NCI-H774 (cell line): Measurements from ENCODE around the gene CYP1B1.
A peak's percentile ranks its signal among the peaks of the same experiment; 100 is the strongest.
"Not testable (repeated sequence)": the region's sequence is repeated elsewhere in the genome, so short reads cannot be mapped to it uniquely, and the experiment has no call there.

ENCODE experiments used
- DNase-seq: peaks from one replicate; lab custom pipeline; 2025; lab: John Stamatoyannopoulos, UW

The CYP1B1 gene

DNA sequence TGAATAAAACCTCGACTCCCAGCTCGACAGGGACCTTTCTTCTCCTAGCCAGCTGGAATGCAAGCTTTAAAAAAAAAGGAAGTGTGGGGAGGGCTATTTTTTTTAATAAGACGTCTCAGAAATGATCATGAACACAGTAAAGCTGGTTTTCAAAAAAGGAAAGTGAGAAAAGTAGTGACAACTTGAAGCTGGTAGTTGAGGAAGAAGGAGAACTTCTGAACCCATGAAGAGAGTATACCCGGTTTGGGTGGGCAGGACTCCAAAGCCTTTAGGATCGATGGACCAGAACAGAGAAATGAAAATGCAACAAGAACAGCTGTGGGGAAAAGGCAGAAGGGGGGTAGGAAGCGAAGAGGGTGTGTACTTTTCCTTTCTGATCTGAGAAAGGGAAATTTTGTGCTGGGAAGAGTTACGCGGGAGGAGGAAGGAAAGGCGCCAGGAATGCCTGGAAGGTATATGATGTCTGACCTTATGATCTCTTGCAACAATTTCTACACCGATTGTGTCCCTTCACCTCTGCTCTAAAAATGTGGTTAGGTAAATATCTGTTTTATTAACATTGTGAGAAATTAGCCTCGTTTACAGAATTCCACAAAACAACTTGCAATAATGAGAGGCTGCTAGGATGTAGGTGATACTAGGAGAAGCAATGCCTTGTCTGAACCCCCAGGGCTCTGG lies 22.6 kb upstream of the CYP1B1 start:
- no peak for DNase-seq

DNA sequence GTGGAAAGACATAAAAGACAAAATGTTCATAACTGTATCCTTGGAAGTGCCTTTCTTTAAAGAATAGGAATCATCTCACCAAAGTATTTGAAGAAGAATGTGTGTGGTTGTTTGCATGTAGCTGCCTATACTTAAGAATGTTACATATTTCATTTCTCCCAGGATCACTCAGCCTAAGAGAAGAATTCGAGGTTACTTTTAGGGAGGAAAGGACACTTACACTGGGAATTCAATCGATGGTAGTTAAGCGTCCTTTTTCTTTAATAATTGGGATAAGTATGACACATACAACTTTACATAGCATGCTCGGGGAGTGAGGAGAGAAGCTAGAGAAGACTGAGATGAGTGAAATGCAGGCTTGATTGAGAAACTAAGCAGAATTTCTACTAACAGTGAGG lies 22.0 kb upstream of the CYP1B1 start:
- no peak for DNase-seq

DNA sequence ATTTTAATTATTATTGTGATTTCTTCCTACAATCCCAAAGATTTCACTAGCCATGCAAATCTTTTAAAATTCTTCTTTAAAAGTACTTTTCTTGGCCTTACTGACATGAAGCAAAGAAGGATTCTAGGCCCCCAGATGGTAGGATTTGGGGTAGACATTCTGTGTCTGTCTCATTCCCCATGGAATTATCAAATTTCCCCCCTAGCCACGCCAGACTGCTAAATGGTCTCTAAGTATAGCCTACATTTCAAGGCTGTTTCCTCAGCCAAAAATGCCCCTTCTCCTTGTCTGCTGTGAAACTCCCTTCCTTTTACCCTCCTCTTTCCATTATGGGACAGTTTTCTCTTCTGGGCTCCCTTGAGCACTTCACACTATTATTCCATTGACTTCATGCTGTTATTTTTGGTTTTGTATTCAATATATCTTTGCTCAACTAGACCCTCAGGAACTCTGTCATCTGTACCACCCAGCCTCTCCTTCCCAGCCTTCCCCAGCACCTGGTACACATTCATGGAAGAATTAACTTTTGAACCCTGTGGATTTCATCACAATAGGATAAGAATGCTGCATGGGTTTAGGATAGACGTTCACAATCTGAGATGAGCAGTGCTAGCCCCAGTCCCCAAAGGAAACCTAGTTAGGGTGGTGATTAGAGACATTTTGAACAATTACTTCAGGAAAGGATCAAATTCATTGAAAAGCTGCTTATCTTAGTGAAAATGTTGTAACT lies 21.5 kb upstream of the CYP1B1 start:
- DNase-seq: no peak

DNA sequence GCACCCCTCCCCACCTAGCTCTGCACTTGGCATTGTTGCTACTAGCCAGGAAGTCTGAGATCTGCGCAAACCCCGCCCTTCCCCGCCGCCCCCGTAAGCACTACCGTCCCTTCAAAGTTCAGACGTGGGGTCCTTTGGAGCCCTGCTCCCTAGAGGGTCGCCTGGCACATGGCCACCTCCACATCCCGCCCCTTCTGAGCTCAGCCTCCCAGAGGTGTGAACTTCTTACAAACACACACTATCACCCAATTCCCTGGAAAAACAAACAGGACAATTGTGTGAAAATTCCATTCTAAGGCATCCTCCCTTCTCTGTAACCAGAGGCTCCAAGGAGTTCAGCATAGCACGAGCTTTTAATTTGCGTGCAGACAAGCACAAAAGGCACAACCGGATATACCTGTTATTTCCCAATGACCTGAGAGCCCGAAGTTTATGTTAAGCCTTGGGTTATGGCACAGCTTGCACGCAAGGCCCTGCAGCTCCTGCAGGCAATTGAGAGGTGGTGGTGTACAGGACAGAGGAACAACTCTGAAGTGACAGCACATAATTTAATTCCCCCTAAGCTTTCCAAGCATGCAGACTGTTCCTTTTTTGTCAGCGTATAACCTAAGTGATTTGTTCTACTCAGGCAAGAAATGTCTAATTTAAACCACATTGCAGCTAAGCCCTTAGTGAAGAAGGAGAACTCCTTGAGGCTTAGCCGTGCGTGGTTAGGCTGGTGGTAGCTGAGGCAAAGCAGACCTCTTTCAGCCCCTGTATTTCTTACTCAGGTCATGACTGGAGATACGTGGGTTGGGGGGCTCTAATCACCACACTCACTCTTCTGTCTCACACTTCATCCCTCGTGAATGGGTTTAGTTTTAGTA lies 20.3 kb upstream of the CYP1B1 start:
- DNase-seq: no peak

DNA sequence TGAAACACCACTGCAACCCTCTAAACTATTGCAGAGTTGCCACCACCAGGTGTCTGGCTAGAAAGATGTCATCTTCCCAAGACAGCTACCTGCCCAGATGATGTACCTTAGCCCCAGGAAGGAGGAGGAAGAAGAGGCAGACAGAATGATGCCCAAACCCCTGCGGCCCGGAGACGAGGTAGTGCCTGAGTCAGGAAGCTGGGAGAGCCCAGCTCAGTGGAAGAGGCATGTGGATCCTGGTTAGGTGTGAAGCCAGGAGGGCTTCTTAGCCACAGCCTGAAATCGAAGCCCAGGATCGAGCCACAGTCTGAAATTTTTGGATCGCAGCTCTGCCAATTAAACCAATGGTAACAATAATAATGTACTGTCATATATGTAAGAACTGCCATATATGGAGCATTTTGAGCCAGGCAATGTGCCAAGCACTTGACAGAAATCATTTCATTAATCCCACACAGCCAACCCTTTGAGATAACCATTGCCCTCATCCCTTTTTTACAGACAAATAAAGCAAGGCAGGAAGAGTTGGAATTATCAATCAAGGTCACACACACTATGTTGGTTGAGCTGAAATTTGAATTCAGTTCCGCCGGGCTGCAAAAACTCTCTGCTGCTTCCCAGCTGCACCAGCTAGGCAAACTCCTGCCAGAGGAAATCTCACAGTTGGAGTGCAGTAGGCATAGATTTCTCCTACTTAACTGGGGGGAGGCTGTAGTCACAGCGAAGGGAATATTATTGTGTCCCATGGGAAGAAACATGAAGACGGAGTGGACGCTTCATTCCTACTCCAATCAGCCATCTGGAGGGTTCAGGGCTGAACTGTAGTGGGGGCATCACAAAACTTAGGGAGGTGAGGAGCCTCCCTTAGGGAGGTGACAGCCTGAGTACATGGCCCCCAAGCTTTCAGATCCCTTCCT lies 19.4 kb upstream of the CYP1B1 start:
- DNase-seq: no peak

DNA sequence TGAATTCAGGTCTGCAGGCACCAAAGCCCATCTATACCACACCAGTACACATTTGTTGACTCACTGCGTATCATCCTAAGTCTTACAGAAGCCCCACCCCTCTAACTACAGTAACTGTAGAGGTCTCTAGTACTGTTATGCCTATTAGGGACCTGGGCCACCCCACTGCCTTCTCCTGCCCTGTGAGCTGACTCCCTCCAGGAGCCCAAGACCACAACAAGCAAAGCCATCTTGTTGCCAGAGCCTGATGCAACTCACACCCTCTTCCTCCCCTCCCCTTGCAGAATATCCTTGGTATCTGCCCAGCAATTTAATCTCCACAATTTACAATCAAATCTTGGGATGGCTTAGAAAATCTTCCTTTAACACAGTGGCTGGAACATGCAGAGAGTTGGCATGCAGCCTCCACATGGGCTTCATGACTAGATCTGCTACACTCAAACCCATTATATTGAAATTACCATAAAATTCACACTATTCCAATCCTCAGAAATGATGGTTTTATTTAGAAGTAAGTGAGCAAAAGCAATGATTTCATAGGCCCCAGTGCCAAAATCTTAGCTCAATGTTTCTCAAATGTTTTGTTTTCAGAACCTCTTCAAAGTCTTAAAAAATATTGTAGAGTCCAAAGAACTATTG lies 17.7 kb upstream of the CYP1B1 start:
- no peak for DNase-seq

DNA sequence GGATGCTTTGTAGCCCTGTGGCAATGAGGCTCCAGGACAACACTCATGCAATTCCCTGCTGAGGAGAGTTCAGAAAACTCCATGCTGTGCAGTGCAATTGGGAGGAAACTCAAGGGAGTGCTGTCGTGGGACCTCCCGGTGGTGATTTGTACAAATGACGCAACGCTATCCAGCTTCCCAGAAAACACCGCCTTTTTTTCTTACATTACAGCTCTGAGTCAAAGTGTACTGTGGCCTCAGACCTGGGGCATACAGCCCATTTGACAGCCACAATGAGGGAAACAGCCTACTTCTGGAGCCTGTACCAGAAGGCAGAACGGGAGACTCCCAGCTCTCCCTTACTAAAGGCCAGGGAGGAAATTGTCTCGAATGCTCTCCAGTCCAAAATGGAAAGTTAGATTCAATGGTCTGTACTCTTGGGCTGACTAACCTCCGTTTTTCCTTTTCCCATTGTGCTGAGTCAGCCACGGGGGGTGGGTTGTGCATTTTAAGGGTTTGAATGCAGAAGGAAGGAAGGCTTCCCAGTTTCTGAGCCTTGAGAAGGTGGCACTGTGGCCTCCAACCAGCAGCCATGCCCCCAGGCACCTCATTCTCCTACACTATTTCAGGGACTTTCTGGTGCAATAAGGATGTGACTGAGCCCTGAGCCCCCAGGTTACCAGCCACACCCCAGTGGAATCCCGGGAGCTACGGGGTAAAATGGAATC lies 16.4 kb upstream of the CYP1B1 start:
- no peak for DNase-seq

DNA sequence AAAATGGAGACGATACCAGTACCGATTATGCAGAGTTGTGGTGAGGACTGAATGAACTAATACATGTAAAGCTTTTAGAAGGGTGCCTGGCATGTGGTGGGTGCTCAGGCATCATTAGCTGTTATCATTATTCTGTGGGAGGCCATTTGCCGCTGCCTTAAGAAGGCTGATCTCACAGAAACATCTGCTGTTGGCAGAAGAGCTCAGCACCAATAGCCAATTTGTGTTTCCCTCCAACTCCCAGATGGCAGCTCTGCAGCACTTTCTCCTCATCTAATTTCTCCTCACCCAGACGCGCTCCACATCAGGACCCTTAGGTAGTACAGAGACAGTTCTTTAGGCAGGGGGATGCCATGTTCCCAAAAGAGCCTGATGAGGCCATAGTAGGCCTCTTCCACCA lies 15.8 kb upstream of the CYP1B1 start:
- no peak for DNase-seq

DNA sequence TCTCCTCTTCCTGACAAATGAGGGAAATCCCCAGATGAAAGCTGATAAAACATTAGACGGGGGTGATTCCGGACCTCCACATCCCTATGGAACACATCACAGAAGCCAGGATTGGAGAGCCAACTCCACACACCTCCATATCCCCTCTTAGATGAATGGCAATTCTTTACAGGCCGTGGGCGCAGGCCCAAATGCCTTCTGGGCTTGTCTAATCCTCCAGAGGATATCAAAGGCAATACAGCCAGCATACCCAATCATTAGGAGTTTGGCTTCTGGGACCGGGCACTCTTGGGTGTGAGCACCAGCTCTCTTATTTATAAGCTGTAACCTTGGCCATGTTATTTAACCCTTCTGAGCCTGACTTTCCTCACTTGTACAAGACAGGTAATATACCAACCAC lies 15.0 kb upstream of the CYP1B1 start:
- DNase-seq: no peak

DNA sequence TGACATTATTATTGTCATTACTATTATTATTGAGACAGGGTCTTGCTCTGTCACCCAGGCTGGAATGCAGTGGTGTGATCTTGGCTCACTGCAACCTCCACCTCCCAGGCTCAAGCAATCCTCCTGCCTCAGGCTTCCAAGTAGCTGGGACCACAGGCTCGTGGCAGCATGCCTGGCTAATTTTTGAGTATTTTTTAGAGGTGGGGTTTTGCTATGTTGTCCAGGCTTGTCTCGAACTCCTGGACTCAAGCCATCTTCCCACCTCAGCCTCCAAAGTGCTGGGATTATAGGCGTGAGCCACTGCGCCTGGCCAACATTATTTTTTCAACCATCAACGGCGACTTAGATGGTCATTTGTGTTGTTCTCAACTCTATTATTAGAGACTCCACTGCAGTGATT lies 14.3 kb upstream of the CYP1B1 start:
- not testable (repeated sequence) for DNase-seq

DNA sequence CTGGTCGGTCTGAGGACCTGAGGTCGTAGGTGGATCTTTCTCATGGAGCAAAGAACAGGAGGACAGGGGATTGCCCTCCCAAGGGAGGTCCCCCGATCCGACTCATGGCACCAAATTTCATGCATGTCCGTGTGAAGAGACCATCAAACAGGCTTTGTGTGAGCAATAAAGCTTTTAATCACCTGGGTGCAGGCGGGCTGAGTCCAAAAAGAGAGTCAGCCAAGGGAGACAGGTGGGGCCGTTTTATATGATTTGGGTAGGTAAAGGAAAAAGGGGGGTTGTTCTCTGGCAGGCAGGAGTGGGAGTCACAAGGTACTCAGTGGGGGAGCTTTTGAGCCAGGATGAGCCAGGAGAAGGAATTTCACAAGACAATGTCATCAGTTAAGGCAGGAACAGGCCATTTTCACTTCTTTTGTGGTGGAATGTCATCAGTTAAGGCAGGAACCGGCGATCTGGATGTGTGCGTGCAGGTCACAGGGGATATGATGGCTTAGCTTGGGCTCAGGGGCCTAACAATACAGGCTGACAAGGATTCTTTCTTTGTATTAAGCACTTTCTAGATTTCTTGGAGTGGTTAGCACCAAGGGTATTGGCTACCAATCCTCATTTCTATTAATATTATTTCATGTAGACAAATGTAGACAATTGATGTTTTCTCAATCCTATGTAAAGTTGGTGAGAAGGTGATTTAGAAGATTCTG lies 10.2 kb upstream of the CYP1B1 start:
- DNase-seq: not testable (repeated sequence)

DNA sequence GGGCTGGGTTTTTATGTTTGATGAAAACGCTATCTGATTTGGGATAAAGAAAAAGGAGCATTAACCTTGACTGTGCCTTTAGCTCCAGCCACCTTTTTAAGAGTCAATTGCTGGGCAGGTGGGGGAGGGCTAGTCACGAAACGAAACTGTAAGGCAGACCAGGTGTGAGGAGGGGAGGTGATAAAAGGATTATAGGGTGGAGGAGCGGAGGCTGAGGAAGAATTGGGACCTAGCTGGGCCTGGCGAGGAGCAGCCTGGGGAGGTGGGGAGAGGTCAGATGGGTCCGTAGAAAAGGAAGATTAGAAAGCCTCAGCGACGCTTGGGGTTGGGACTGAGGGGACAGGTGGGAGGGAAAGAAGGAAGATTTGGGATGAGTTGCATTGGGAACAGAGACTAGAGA lies 8.6 kb upstream of the CYP1B1 start:
- DNase-seq: not testable (repeated sequence)

DNA sequence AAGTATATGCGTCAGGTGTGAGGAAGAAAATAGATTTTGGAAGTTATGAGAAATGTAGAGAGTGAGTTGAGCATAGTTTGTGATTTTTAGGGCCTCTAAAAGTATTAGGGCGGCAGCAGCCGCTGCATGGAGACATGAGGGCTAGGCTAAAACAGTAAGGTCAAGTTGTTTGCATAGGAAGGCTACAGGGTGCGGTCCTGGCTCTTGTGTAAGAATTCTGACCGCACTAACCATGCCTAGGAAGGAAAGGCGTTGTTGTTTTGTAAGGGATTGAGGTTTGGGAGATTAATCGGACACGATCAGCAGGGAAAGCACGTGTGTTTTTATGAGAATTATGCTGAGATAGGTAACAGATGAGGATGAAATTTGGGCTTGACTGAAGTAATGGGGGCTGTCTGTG lies 6.8 kb upstream of the CYP1B1 start:
- DNase-seq: not testable (repeated sequence)

DNA sequence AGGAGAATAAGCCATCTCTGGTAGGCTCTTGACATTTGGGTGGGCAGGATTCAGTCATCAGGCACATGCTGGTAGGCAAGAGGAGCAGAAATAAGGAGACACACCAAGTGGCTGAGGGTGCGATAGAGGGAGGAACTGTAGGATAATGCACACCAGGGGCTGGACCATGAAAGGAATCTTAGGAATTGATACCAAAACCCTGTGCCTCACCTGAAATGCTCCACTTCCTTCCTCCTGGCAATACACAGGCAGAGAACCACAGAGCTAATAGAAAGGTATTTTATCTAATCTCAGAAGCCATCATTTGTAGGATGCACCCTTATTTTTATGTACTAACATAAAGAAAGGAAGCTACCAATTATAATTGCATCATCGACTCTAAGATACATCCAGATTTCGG lies 4.4 kb upstream of the CYP1B1 start:
- no peak for DNase-seq

DNA sequence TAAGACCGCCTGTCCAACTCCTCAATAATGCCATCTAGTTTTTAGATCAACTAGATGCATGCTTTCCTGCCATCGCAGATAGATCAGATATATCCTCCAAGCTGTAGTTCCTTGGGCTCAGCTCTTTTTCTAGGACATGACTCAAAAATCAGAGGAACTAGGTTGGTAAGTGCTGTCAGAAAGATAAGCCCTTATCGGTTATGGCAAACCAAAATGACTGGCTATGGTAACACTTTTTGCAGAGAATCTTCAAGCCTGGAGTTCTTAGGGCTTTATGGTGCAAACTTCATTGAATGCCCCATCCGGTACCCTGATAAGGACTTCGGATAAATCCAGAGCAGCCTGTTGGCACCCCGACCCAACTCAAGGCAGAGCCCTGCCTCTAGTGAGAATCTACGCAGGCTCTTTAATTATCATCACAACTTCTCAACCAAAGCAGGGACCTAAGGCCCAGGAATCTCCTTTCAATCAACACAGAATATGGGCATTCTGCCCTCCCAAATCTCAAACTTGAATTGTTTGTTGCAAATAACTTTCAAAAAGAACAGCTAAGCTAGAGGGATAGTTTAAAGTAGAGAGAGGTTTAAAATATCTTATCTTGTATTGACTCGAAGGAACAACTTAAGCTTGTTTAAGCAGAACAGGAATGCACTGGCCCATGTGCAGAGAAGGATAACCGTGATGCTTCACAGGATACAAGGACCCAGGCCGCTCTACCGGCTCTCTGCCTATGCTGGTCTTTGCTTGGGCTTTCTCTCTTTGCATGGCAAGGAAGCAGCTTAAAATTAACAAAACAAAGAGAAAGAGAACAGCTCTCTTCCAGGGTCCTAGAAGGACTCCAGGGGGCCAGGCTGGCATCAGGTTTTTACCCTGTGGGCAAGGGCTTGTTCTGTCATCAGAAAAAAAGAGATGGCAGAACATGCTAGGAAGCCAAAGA lies 3.4 kb upstream of the CYP1B1 start:
- DNase-seq: no peak

DNA sequence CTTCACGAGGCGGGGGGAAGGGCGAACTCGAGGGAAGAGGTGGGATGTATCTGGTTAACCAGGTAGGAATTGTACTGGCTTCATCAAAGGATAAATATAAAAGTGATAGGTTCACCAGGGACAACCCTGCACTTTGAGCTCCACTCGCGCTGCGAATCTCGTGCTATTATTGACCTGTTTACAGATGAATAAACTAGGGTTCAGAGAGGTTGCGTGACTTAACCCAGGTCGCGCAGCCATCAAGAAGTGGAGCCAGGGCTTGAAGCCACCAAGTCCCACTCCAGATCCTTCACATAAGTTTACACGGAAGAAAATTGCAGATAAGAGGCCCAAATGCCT lies 1.4 kb upstream of the CYP1B1 start:
- DNase-seq: no peak

DNA sequence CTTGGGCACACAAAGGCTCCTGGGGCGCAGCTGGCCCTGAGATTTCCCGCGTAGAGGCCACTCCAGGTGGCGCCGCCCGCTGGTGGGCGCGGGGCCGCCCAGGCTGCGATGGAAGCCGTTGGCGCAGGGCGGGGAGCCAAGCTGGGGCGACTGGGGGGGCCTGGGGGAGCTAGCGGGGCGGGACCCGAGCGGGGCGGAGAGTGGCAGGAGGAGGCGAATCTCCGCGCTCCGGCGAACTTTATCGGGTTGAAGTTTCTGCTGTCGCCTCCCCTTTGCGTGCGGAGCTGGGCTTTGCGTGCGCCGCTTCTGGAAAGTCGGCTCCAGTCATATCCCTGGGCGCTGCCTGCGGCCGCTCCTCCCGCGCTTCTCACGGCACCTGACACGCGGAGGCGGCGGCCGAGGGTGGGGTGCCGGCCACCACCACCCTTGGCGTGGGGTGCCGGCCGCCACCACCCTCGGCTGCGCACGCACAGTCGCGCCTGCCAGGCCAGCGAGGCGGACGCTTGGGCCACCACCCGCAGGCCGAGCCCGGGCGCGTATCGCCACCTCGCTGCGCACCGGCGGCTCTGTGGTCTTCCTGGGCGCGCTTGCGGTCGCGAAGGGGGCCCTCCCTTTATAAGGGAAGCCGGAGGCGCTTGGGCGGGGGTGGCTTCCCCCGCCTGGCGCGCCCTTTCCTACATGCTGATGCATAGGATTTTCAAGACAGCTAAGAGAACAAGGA lies 919 bp upstream of the CYP1B1 start:
- DNase-seq: peak; percentile 58

DNA sequence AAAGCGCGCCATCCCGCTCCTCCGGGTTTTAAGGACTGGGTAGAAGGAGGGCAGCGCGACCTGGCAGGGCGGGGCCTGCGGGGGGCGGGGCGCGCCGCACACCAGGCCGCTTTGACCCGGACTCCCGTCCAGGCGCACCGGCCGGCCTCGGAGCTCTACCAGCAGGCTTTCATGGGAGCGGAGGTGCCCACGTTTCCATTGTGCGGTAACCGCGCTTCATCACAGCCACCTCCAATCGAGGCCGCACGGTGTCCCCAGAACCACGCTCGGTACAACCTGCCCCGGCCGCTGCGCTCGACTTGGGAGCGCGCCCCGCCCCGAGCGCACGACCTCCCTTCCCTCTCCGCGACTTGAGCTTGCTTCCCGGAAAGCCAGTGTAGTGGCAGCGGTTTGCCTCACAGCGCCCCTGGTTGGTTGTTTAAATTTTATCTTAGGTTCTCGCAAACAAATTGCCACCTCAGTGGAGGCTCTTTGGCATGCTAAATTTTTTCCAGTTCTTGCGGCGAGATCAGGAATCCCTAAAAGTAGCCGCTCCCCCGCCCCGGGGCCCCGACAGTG lies 280 bp upstream of the CYP1B1 start:
- DNase-seq: peak; percentile 41
